NCI-H2107 (cell line): ENCODE data around the gene DNAJC11.
"Not testable (repeated sequence)": the region's sequence is repeated elsewhere in the genome, so short reads cannot be mapped to it uniquely, and the experiment has no call there.

Experiments used
- DNase-seq: peaks from one replicate; lab custom pipeline; 2025; lab: John Stamatoyannopoulos, UW

The DNAJC11 gene

DNA sequence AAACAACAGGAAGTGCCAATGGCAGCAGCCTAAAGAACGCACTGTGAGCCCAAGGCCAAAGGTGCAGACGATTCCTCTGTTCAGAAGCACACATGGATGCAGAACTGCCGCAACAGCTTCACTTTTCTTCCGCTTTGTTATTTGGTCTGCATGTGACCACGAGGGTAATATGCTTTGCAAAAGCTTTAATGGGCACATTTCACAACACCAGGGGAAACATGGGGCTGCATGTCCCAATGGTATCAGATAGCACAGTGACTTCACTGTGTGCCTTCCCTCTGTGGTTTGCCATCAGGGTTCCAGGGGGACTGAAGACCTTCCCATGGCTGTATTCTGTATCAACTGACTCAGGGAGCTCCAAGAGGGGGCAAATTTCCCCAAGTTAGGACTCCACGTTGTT lies 48.6 kb downstream of the DNAJC11 start:
- no peak for DNase-seq

DNA sequence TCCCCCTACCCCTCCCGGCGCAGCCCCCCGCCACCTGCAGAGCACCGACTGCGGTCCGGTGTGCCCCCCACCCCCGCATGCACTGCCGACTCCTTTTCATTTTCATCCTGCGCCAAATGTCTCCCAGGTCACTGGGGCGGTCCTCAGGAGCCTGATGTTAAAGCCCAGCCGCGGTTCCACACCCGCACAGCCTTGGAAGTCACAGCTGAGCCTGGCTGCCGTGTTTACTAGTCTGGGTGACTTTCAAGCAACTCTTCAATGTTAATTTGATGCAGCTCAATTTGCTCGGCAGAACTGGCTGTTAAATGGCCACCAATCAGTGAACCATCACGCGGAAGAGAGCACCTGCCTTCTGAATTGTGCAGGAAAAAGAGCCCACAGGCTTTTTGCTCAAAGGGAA lies 49.7 kb downstream of the DNAJC11 start:
- DNase-seq, result no peak

DNA sequence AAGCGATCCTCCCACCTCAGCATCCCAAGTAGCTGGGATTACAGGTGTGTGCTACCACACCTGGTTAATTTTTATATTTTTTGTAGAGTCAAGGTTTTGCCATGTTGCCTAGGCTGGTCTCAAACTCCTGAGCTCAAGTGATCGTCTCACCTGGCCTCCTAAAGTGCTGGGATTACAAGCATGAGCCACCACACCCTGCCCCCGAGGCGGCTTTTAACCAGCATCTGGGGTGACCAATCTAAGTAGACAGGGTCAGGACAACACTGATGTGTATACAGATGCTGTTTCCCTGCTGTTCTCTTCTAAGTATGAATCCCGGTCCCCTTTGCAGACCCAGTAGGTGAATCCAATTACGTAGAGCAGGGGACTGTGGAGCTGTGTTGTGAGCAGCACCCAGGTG lies 53.1 kb downstream of the DNAJC11 start:
- no peak for DNase-seq

DNA sequence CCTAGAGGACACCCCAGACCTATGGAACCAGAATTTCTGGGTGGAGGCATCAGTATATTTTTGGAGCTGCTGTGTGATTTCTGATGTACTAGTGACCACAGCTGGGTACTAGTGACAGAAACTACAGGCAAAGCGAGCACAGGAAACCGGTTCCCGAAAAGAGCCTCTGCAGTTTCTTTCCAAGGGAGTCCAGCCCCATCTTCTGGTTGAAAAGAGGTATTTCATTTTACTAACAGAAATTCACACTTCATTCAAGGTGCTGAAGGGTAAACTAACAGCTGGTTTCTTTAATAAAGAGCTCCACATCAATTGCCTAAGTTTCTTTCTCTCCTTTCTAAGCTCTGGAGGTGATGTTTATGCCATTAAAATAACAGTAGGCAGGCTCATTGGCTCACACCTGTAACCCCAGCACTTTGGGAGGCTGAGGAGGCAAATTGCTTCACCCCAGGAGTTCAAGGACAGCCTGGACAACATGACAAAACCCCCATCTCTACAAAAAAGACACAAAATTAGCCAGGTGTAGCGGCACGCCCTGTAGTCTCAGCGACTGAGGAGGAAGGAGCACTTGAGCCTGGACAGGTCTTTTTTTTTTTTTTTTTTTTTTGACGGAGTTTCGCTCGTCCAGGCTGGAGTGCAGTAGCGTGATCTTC lies 55.0 kb downstream of the DNAJC11 start:
- DNase-seq, result no peak

DNA sequence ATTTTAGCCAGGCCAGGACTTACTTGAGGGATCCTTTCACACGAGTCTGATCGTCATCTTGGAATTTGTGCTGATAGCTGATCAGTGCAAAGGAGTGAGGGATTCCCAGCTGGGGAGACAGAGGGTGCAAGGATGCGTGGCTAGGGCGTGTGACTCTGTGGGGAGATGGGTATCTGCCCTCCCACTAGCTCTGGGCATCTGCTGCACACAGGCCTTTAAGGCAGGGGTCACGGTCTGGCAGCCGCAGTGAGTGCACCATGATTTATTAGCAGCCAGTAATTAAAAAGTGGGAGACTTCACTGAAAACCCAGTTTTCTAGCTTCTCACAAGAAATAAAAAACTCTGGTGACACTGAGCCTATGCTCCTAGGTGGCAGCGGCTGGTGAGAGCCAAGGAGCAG lies 56.6 kb downstream of the DNAJC11 start:
- DNase-seq, result no peak

DNA sequence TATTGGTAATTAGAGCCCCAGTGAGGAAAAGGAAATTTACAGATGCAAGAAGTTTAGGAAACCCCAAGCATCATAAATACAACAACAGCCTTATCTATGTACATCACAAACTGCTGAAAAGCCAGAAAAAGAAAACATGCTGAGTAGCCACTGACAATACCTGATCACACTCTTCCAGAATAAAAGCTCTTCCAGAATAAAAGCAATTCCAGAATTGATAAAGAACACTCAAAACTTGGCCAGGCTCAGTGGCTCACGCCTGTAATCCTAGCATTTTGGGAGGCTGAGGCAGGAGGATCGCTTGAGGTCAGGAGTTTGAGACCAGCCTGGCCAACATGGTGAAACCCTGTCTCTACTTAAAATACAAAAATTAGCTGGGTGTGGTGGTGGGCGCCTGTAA lies 60.7 kb downstream of the DNAJC11 start:
- not testable (repeated sequence) for DNase-seq

DNA sequence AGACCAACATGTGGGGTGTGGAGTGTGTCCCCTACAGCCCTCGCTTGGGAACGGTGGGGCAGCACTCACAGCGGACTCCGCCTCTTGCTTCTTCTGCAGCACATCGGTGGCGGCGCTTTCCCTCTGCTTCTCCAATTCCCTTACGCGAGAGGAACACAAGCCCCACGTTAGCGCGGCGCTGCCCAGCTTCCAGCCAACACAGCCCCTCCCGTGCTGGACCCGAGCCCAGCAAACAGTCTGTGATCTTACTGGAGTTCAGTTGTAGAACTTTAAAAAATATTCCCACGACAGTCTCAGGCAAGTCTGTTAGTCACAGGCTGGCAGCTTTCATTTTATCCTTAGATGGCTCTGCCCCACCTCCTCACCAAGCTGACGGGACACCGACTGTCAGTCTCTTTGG lies 63.4 kb downstream of the DNAJC11 start:
- DNase-seq, result no peak

DNA sequence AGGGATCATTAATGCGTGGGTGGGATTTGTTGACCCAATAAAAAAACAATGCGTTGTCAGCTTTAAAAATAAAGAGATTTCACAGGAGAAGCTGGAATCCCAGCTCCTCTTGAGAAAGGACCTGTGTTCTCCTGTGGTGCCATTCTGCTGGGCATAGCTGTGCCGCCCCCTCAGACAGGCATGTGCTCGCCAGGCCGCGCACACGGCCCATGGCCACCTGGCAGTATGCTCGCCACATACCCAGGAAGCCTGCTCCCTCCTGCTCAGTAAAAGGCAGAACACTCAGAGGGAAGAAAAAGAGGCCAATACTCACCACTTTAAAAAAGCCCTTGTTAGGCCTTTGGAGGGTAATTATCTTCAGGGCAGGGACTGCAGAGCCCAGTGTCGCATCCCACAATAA lies 63.8 kb downstream of the DNAJC11 start:
- no peak for DNase-seq

DNA sequence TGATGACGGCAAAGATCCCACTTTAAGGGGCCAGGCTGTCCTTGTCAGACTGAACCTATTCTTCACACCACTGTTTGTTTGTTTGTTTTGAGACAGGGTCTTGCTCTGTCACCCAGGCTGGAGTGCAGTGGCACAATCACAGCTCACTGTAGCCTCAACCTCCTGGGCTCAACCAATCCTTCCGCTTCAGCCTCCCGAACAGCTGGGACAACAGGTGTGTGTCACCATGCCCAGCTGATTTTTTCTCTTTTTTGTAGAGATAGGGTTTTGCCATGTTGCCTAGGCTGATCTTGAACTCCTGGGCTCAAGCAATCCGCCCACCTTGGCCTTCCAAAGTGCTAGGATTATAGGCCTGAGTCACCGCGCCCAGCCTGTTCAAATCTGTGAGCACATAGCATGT lies 64.8 kb downstream of the DNAJC11 start:
- not testable (repeated sequence) for DNase-seq

DNA sequence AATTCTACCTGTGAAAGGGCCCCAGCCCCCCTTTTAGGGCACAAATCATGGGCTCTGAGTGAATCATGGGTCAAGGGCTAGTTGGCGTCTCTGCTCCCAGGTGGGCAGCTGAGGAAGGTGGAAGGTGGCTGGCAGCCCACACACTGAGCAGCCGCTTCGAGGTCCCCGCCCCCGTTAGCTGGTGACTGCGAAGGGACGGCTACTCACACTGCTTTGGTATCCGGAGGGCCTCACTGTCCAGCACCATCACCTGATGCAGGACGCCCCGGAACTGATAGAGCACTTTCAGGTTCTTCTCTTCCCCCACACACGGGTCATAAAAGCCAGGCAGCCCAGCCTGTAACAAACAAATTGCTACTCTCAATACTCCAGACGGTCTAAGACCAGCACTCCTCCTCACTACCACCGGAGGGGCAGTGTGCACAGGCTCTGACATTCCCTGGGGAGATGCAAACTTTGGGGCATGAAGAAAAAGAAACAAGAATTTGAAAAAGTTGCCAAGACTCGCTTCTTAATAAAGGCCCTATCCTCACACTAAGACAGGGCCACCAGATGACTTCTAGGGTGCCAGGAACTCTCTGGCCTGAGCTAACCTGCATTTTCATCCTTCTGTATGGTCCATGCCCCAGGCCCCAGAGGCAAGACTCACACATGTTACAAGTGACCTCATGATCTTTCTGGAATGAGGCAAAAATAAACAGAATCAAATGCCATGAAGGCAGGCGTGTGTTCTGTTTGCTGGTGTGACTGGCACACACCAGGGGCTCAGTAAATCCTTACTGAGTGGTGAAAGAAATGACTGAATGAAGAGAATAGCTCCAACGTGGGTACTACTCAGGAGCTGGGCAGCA lies 65.5 kb downstream of the DNAJC11 start:
- DNase-seq, result no peak

DNA sequence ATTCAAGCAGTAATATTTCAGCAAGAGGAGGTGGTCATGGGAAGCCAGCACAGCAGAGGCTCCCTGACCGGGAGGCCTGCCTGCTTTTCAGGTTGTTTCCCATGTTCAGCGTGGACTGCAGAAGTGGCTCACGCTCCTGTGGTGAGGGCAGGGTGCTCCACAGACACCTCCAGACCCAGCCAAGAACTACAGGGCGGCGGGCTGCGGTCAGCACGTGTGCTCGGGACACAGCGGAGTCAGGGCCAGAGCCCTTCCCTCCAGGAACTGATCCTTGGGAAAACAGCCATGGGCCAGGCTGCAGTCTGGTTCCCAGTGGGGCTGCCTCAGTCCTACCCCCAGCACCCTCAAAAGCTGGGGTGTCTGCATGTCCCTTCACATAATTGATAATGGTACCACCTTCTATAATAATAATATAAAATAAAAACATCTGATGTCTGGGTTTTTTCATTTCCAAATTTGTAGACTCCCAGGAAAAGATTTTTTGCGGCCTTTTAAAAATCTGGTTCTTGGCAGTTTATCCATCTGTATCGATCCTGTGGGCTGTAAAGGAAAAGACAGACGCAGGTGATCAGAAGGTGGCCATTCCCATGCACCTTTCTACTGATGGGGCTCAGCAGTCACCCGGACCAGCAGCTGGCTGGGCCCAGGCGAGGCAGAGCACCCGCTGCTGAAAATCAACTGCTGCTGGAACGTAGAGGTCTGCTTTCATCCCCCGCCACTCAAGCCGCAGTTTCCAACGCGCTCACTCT lies 66.3 kb downstream of the DNAJC11 start:
- no peak for DNase-seq

DNA sequence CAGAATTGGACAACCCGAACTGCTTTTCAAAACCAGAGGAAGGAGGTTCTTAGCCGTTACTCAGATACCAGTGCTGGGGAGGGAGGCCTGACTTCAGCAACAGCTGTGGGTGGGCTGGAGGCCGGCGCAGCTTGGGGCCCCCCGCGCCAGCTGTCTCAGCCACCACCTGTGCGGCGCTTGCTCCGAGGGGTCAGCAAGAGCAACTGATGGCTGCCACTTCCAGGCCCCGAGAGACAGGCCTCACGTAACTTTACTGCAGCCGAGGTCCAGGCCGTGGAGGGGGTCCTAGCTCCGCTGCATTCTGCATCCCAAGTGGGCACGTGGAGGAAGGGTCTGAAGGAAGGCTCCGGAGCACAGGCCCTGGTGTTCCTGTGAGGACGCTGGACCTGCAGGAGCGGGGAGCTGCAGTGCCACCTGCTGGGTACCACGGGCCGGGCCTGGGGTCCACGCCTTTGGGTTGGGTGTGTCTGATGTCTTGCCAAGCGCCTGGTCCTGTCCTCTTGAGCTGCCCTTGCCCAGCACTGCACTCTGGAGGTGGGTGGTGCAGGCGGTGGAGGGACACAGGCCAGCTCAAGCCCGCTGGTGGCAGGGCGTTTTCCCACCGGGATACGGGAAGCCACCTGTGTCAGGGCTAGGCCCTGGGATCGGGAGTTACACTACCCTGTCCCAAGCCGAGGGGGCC lies 67.1 kb downstream of the DNAJC11 start:
- DNase-seq, result no peak

DNA sequence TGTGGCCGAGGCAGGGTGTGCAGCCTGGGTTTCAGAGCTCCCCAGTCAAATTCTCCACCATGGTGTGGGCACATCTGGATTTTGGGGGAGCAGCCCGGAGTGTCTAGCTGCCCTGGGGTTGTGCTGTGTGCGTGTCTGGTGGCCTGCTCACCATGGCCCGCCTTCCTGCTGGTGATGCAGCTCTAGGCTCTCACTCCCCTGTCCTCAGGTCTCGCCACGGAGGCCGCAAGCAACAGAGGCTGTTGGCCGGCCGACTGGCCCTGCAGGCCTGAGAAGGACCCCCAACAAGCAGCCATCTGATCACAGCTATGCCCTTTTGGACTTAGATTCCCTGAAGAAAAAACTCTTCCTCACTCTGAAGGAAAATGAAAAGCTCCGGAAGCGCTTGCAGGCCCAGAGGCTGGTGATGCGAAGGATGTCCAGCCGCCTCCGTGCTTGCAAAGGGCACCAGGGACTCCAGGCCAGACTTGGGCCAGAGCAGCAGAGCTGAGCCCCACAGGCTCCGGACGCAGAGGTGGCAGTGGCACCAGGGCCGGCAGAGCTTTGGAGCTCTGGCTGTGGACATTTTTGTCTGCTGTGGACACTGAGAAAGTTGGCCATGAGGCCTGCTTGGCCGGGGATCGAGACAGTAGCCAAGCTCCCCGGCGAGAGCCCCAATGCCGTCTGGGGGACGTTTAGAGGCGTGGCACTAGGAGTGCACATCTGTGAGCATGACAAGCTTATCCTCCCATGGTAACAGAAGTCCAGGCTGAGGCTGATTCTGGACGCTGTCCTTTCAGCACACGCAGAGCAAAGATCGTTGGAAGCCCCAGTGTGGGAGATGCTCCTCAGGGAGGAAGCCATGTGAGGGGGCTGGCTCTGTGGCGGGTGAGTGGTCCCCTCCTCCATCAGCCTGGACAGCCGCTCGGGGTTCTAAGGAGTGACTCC lies 68.8 kb downstream of the DNAJC11 start:
- DNase-seq, result no peak

DNA sequence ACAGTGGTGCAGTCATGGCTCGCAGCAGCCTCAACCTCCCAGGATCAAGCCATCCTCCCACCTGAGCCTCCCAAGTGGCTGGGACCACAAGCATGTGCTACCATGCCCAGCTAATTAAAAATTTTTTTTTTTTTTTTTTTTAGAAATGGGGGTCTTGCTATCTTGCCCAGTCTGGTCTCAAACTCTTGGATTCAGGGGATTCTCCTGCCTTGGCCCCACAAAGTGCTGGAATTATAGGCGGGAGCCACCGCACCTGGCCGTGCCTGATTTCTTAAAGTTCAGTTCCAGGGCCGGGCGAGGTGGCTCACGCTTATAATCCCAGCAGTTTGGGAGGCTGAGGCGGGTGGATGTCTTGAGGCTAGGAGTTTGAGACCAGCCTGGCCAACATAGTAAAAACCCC lies 70.6 kb downstream of the DNAJC11 start:
- DNase-seq, result no peak

DNA sequence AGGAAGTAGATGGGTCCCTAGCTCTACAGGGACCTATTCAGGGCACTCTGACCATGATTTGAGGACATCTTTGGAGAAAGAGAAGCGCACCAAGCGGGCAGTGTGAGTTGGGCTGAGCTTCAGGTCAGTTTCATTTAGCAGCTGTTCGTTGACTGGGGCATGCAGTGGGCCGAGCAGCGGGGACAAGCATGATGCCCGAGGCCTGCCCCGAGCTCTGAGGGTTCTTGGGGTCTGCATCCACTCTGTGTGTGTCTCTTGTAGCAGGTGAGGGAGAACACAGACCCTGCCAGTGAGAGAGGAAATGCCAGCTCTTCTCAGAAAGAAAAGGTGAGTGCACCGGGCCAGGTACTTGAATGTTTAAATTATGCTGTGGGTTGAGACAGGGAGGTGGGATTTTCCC lies 71.6 kb downstream of the DNAJC11 start:
- no peak for DNase-seq

DNA sequence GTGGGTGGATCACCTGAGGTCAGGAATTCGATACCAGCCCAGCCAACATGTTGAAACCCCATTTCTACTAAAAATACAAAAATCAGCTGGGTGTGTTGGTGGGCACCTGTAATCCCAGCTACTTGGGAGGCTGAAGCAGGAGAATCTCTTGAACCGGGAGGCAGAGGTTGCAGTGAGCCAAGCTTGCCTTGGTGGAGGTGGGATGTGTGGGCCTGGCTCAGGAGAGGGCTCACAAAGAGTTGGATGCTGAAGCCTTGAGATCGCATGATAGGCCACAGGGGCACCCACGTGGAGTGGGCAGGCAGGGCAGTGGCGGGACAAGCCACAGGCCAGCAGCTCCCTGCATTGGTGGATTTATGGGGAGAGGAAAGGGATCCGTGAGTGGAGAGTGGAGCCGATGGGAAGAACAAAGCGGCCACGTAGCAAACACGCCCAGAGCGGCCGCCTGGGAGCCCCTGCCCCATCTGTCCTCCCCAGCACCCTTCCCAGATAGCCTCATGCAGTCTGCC lies 72.6 kb downstream of the DNAJC11 start:
- DNase-seq, result no peak

DNA sequence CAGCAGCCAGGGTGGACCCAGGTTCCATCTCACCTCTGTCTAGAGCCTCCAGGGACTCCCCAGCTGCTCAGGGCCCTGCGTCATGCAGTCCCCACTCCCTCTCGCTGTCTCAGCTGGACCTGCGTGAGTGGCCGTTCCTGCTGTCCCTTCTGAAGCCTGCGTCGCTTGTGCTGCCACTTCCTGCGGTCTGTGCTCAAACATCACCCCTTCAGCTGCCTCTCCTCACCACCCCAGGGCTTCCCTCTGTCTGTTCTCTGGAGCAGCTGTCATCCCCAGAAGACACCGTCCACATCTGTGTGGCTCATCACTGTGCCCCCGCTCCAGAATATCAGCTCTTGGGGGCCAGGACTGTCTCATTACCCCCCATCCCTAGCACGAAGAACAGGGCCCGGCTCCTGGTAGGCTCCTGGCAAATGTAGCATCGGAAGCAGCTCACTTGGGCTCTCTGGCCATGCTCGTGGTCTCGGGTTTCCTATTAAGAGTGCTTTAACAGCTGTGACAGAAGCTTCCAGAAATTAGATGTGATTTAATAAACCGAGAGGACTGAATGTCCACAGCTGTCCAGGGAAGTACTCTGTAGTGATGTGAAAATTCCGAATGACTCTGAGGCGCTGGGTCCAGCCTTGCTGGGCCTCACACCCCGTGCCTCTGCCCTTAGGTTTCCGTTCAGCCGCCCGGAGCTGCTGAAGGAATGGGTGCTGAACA lies 73.6 kb downstream of the DNAJC11 start:
- no peak for DNase-seq

DNA sequence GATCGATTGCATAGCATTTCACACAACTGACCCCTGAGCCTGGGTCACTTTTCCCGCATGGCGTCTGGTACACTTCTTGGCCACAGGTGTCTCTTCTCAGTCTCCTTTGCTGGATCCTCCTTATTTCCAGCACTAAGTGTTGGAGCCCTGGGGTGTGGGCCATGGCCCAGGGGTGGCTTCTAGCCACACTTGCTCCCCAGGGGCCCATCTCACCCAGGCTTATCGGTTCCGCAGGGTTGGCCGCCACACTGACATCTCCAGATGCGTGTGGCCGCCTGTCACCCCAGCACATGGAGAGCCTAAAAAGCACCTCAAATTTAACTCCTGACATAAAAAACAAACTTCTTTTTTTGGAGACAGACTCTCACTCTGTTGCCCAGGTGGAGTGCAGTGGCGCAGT lies 74.6 kb downstream of the DNAJC11 start:
- DNase-seq, result no peak

DNA sequence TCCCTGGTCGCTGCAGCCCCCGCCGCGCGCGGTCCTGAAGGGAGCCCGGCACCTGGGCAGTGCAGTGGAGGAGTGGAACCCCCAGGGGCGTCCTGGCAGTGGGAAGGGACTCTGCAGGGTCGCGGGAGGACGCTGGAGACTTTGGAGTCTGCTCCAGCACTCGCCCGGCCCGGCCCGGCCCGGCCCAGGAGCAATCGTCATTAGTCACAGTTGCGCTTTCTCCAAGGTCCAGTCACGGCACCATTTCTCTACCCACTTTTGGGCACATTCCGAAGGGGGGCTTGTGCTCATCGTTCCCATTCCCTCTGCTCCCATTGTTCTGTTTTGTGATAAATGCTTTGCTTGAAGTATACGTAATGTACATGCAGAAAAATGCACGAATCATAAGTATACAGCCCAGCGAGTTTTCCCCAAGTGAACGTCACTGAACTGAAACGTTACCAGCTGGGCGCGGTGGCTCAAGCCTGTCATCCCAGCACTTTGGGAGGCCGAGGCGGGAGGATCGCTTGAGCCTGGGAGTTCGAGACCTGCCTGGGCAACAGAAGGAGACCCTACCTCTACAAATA lies 75.9 kb downstream of the DNAJC11 start:
- DNase-seq, result no peak
